BLaER1 treated with 17β-estradiol and CSF1 and Interleukin-3, amounts not matched to agents 10 nM and 100 nM (cell line): ENCODE results near the gene TSR1.
A peak's percentile ranks its signal among the peaks of the same experiment; 100 is the strongest.

Experiments
- H3K27ac ChIP-seq, 11 experiments: shearing (Covaris generic); formaldehyde crosslinking; 2 replicates each; pipeline ENCODE4 v1.8.1; 2022
- H3K27me3 ChIP-seq, 11 experiments: shearing (Covaris generic); formaldehyde crosslinking; 2 replicates each; pipeline ENCODE4 v1.8.1; 2022
- H3K36me3 ChIP-seq, 11 experiments: shearing (Covaris generic); formaldehyde crosslinking; 2 replicates each; pipeline ENCODE4 v1.8.1; 2022
- H3K4me1 ChIP-seq, 10 experiments: shearing (Covaris generic); formaldehyde crosslinking; 2 replicates each; pipeline ENCODE4 v1.8.1; 2022
- H3K4me2 ChIP-seq, 11 experiments: shearing (Covaris generic); formaldehyde crosslinking; 2 replicates each; pipeline ENCODE4 v1.8.1; 2022
- H3K4me3 ChIP-seq, 10 experiments: shearing (Covaris generic); formaldehyde crosslinking; 2 replicates each; pipeline ENCODE4 v1.8.1; 2022
- H3K9ac ChIP-seq, 11 experiments: shearing (Covaris generic); formaldehyde crosslinking; 2 replicates each; pipeline ENCODE4 v1.8.1; 2022
- H3K9me3 ChIP-seq, 11 experiments: shearing (Covaris generic); formaldehyde crosslinking; replicated peaks in 1 of 11; 2 replicates each; pipeline ENCODE4 v1.8.1; 2022
- H4K20me1 ChIP-seq, 11 experiments: shearing (Covaris generic); formaldehyde crosslinking; 2 replicates each; pipeline ENCODE4 v1.8.1; 2022
- Cebpa-rat ChIP-seq, 11 experiments: shearing (Covaris generic); IDR thresholded peaks; 2 replicates each; pipeline ENCODE4 v1.8.1; 2022

TSR1 gene

GRCh38 chr17:2372180-2372579, 35.9 kb upstream of the TSR1 start:
- Histone ChIP-seq H3K4me2 (no peak overlapping the region), H3K4me3 (no peak overlapping the region), H3K9me3 (no peaks in the 10 kb centered on the region), H3K27me3 (no peaks in the 10 kb centered on the region), H4K20me1 (peaks cover 0 to 32% (median 0%) of the 10 kb centered on the region in 11 experiments; a peak in 5 of 22 replicates), H3K36me3 (peaks cover 35 to 63% (median 55%) of the 10 kb centered on the region in 11 experiments), H3K4me1 (peaks cover 20 to 43% (median 33%) of the 10 kb centered on the region in 10 experiments), H3K9ac (0 out of 22 replicates have a peak overlapping the region, but pooled peaks of 1 of the 11 experiments have one; percentile 13), H3K27ac (peak overlapping the region in 1 of 11 experiments; percentile 4; a peak in 1 of 22 replicates)
- TF ChIP-seq Cebpa-rat (IDR thresholded peaks at IDR 0.05), result no peak

- Histone ChIP-seq H4K20me1 (peaks cover 0 to 32% (median 0%) of the 10 kb centered on the region in 11 experiments; a peak in 4 of 22 replicates), H3K9me3 (no peaks in the 10 kb centered on the region), H3K4me3 (no peak overlapping the region), H3K9ac (no peak overlapping the region; a peak in 2 of 22 replicates), H3K27me3 (no peaks in the 10 kb centered on the region), H3K36me3 (peaks cover 33 to 62% (median 52%) of the 10 kb centered on the region in 11 experiments), H3K4me2 (no peak overlapping the region), H3K4me1 (peaks cover 20 to 50% (median 38%) of the 10 kb centered on the region in 10 experiments), H3K27ac (peak overlapping the region in 3 of 11 experiments; percentile 66 to 73 (median 70); a peak in 1 of 22 replicates)
- no peak for TF ChIP-seq Cebpa-rat (IDR thresholded peaks at IDR 0.05)
Measured at GRCh38 chr17:2371183-2372130, 35.2 kb upstream of the TSR1 start.

GRCh38 chr17:2370211-2370589, 33.9 kb upstream of the TSR1 start:
- Histone ChIP-seq H4K20me1 (peaks cover 0 to 32% (median 0%) of the 10 kb centered on the region in 11 experiments; a peak in 4 of 22 replicates), H3K9ac (peak overlapping the region in 9 of 11 experiments; percentile 28 to 67 (median 53); a peak in 12 of 22 replicates), H3K36me3 (peaks cover 30 to 62% (median 50%) of the 10 kb centered on the region in 11 experiments), H3K4me2 (peak overlapping the region in 8 of 11 experiments; percentile 70 to 92 (median 85); a peak in 10 of 22 replicates), H3K4me1 (peaks cover 20 to 48% (median 38%) of the 10 kb centered on the region in 10 experiments), H3K9me3 (no peaks in the 10 kb centered on the region), H3K27ac (peak overlapping the region in 8 of 11 experiments; percentile 41 to 75 (median 62); a peak in 14 of 22 replicates), H3K4me3 (no peak overlapping the region), H3K27me3 (no peaks in the 10 kb centered on the region)
- no peak for TF ChIP-seq Cebpa-rat (IDR thresholded peaks at IDR 0.05)

GRCh38 chr17:2369551-2370210, 33.4 kb upstream of the TSR1 start:
- Histone ChIP-seq H3K4me3 (peak overlapping the region in 2 of 10 experiments; percentile 19 to 36; a peak in 1 of 20 replicates), H3K9ac (peak overlapping the region in 9 of 11 experiments; percentile 28 to 67 (median 53); a peak in 18 of 22 replicates), H3K4me1 (peaks cover 20 to 43% (median 38%) of the 10 kb centered on the region in 10 experiments), H3K4me2 (peak overlapping the region; percentile 68 to 92 (median 82); a peak in 21 of 22 replicates), H4K20me1 (peaks cover 0 to 32% (median 0%) of the 10 kb centered on the region in 11 experiments; a peak in 4 of 22 replicates), H3K9me3 (no peaks in the 10 kb centered on the region), H3K27me3 (no peaks in the 10 kb centered on the region), H3K27ac (peak overlapping the region in 8 of 11 experiments; percentile 41 to 75 (median 62); a peak in 16 of 22 replicates), H3K36me3 (peaks cover 29 to 63% (median 51%) of the 10 kb centered on the region in 11 experiments)
- TF ChIP-seq Cebpa-rat (IDR thresholded peaks at IDR 0.05), result no peak

GRCh38 chr17:2369039-2369438, 32.8 kb upstream of the TSR1 start:
- TF ChIP-seq Cebpa-rat (IDR thresholded peaks at IDR 0.05), result no peak
- peak overlapping the region in 8 of 11 experiments; percentile 41 to 75 (median 62); a peak in 16 of 22 replicates for H3K27ac ChIP-seq
- peak overlapping the region in 2 of 10 experiments; percentile 19 to 36; a peak in 3 of 20 replicates for H3K4me3 ChIP-seq
- no peaks in the 10 kb centered on the region for H3K27me3 ChIP-seq
- peaks cover 29 to 69% (median 55%) of the 10 kb centered on the region in 11 experiments for H3K36me3 ChIP-seq
- H3K9me3 ChIP-seq, result no peaks in the 10 kb centered on the region
- peak overlapping the region; percentile 68 to 92 (median 82) for H3K4me2 ChIP-seq
- H4K20me1 ChIP-seq, result peaks cover 0 to 32% (median 0%) of the 10 kb centered on the region in 11 experiments; a peak in 4 of 22 replicates
- peak overlapping the region; percentile 28 to 67 (median 52); a peak in 19 of 22 replicates for H3K9ac ChIP-seq
- H3K4me1 ChIP-seq, result peaks cover 20 to 41% (median 38%) of the 10 kb centered on the region in 10 experiments

- no peak for TF ChIP-seq Cebpa-rat (IDR thresholded peaks at IDR 0.05)
- H3K4me3 ChIP-seq, result no peak overlapping the region
- peaks cover 20 to 41% (median 38%) of the 10 kb centered on the region in 10 experiments for H3K4me1 ChIP-seq
- H3K9me3 ChIP-seq, result no peaks in the 10 kb centered on the region
- H3K4me2 ChIP-seq, result peak overlapping the region; percentile 68 to 92 (median 82)
- peak overlapping the region in 7 of 11 experiments; percentile 53 to 75 (median 66); a peak in 12 of 22 replicates for H3K27ac ChIP-seq
- no peaks in the 10 kb centered on the region for H3K27me3 ChIP-seq
- peak overlapping the region in 10 of 11 experiments; percentile 26 to 67 (median 52); a peak in 13 of 22 replicates for H3K9ac ChIP-seq
- H3K36me3 ChIP-seq, result peaks cover 31 to 69% (median 56%) of the 10 kb centered on the region in 11 experiments
- H4K20me1 ChIP-seq, result peaks cover 0 to 32% (median 0%) of the 10 kb centered on the region in 11 experiments; a peak in 4 of 22 replicates
Measured at GRCh38 chr17:2368359-2368758, 32.1 kb upstream of the TSR1 start.

- H3K36me3 ChIP-seq, result peaks cover 28 to 67% (median 54%) of the 10 kb centered on the region in 11 experiments
- H3K4me2 ChIP-seq, result peak overlapping the region in 3 of 11 experiments; percentile 74 to 79 (median 78); a peak in 5 of 22 replicates
Measured at GRCh38 chr17:2366747-2367494, 30.7 kb upstream of the TSR1 start.

More at GRCh38 chr17:2366747-2367494, 30.7 kb upstream of the TSR1 start:
- TF ChIP-seq Cebpa-rat (IDR thresholded peaks at IDR 0.05), result no peak
- Histone ChIP-seq H3K27me3 (no peaks in the 10 kb centered on the region), H3K27ac (peak overlapping the region in 2 of 11 experiments; percentile 20 to 28; a peak in 1 of 22 replicates), H3K4me1 (peaks cover 20 to 41% (median 38%) of the 10 kb centered on the region in 10 experiments), H4K20me1 (peaks cover 0 to 32% (median 0%) of the 10 kb centered on the region in 11 experiments; a peak in 4 of 22 replicates), H3K9me3 (no peaks in the 10 kb centered on the region), H3K4me3 (no peak overlapping the region), H3K9ac (peak overlapping the region in 6 of 11 experiments; percentile 5 to 37 (median 12); a peak in 4 of 22 replicates)
